SK-N-SH (cell line): ENCODE data around the gene DCLRE1B. TPM values are rescaled to one million over a fixed set of nuclear protein-coding genes. Genes with fewer than 3 reads are reported as not detected.

Experiments
- CTCF ChIA-PET: fragments of 300-600, 350-600 bp; formaldehyde crosslinking; extraction: SDS; loops from one replicate; lab custom pipeline; 2021; lab: Yijun Ruan, JAX
- POLR2A ChIA-PET: fragments of 350-600 bp; sonication (Branson Sonifier 250); formaldehyde crosslinking; extraction: SDS; loops from one replicate; lab custom pipeline; 2020; ENCODE audit warnings: antibody characterized with exemption, inconsistent platforms; lab: Yijun Ruan, JAX
- DNase-seq: peaks from one replicate; pipeline ENCODE4 v3.0.0; 2012
- H2AFZ ChIP-seq: fragments of 200-600 bp; sonication (generic); 2 replicates; pipeline ENCODE4 v1.8.1; 2016; ENCODE audit warnings: antibody characterized with exemption, mild to moderate bottlenecking, low read depth
- H3F3A ChIP-seq: fragments of 200-600 bp; sonication (generic); replicated peaks from 2 replicates; pipeline ENCODE3; 2016; ENCODE audit warnings: antibody characterized with exemption, mild to moderate bottlenecking; ENCODE audit not compliant: insufficient read depth
- H3K27ac ChIP-seq, 2 experiments: fragments of 200-500 bp in 1 of 2; fragments of 200-600 bp in 1 of 2; sonication (Bioruptor generic) in 1 of 2; sonication (generic), shearing (Covaris generic) in 1 of 2; 2 replicates each; pipeline versions ENCODE4 v1.5.1 to v1.6.1; 2014 to 2016; ENCODE audit warnings: low read depth in 2 of 2, inconsistent platforms in 1 of 2, low read length in 1 of 2, mild to moderate bottlenecking in 1 of 2, mixed read lengths in 1 of 2
- H3K27me3 ChIP-seq: fragments of 200-600 bp; sonication (generic), shearing (Covaris generic); 2 replicates; pipeline ENCODE4 v1.6.1; 2016; ENCODE audit warnings: mixed run types; ENCODE audit not compliant: insufficient read depth
- H3K36me3 ChIP-seq, 2 experiments: fragments of 200-500 bp in 1 of 2; fragments of 200-600 bp in 1 of 2; sonication (Bioruptor generic) in 1 of 2; sonication (generic) in 1 of 2; replicated peaks in 1 of 2; 2 replicates each; pipeline versions ENCODE3 to v1.5.1; 2014 to 2016; ENCODE audit warnings: low read length in 1 of 2, mild to moderate bottlenecking in 1 of 2; ENCODE audit not compliant: insufficient read depth in 2 of 2, control insufficient read depth in 1 of 2
- H3K4me1 ChIP-seq, 2 experiments: fragments of 200-500 bp in 1 of 2; fragments of 200-600 bp in 1 of 2; sonication (Bioruptor generic) in 1 of 2; sonication (generic), shearing (Covaris generic) in 1 of 2; 2 replicates each; pipeline versions ENCODE4 v1.5.1 to v1.6.1; 2014 to 2016; ENCODE audit warnings: low read depth in 1 of 2, low read length in 1 of 2, mixed run types in 1 of 2; ENCODE audit not compliant: insufficient read depth in 2 of 2, control insufficient read depth in 1 of 2
- H3K4me2 ChIP-seq: fragments of 200-600 bp; sonication (generic), shearing (Covaris generic); 2 replicates; pipeline ENCODE4 v1.6.1; 2017; ENCODE audit warnings: mixed run types
- H3K4me3 ChIP-seq, 2 experiments: fragments of 200-500 bp in 1 of 2; fragments of 200-600 bp in 1 of 2; sonication (Bioruptor generic) in 1 of 2; sonication (generic), shearing (Covaris generic) in 1 of 2; 2 replicates each; pipeline versions ENCODE4 v1.5.1 to v1.8.1; 2014 to 2016; ENCODE audit warnings: low read depth in 2 of 2, inconsistent platforms in 1 of 2, low read length in 1 of 2, mild to moderate bottlenecking in 1 of 2, mixed read lengths in 1 of 2, moderate library complexity in 1 of 2
- H3K79me2 ChIP-seq: fragments of 200-600 bp; sonication (generic); 2 replicates; pipeline ENCODE4 v1.8.1; 2017; ENCODE audit warnings: mild to moderate bottlenecking; ENCODE audit not compliant: insufficient read depth
- H3K9ac ChIP-seq: fragments of 200-600 bp; sonication (generic); 2 replicates; pipeline ENCODE4 v1.6.1; 2017; ENCODE audit warnings: mixed run types
- H3K9me2 ChIP-seq: fragments of 200-600 bp; sonication (generic); 2 replicates; pipeline ENCODE4 v1.6.1; 2017; ENCODE audit warnings: mixed run types
- H3K9me3 ChIP-seq: fragments of 200-600 bp; sonication (generic); 2 replicates; pipeline ENCODE4 v1.6.1; 2017; ENCODE audit warnings: mixed run types, mild to moderate bottlenecking, moderate library complexity
- H4K20me1 ChIP-seq: fragments of 200-600 bp; sonication (generic); 2 replicates; pipeline ENCODE4 v1.6.1; 2017; ENCODE audit warnings: mild to moderate bottlenecking, mixed run types; ENCODE audit not compliant: insufficient read depth
- FOXJ3 ChIP-seq: sonication (generic); formaldehyde crosslinking; IDR thresholded peaks from 2 replicates; pipeline ENCODE4 v1.5.1; 2020; ENCODE audit warnings: mild to moderate bottlenecking, missing genetic modification reagents
- FOXM1 ChIP-seq: IDR thresholded peaks from 2 replicates; pipeline ENCODE4 v1.4.0; 2012; ENCODE audit warnings: low read depth, mild to moderate bottlenecking
- GABPA ChIP-seq: IDR thresholded peaks from 2 replicates; pipeline ENCODE4 v1.4.0; 2012; ENCODE audit warnings: low read depth, mild to moderate bottlenecking
- GATA2 ChIP-seq: sonication (generic); formaldehyde crosslinking; IDR thresholded peaks from 2 replicates; pipeline ENCODE4 v1.5.0; 2020; ENCODE audit warnings: mild to moderate bottlenecking, missing genetic modification reagents
- JUND ChIP-seq: IDR thresholded peaks from 2 replicates; pipeline ENCODE4 v1.4.0; 2012
- MEF2A ChIP-seq: IDR thresholded peaks from 2 replicates; pipeline ENCODE4 v1.4.0; 2012; ENCODE audit warnings: low read depth, borderline replicate concordance
- MXI1 ChIP-seq: IDR thresholded peaks from 2 replicates; pipeline ENCODE4 v1.6.1; 2012; ENCODE audit warnings: mild to moderate bottlenecking, low read depth, low read length, improper control_type of control experiment
- NRF1 ChIP-seq: IDR thresholded peaks from 2 replicates; pipeline ENCODE4 v1.6.1; 2012; ENCODE audit warnings: low read depth, mild to moderate bottlenecking, low read length
- RCOR1 ChIP-seq: fragments of 150-350 bp; IDR thresholded peaks from 2 replicates; pipeline ENCODE4 v1.6.1; 2017; ENCODE audit warnings: antibody characterized with exemption, low read length
- RFX5 ChIP-seq: IDR thresholded peaks from 2 replicates; pipeline ENCODE4 v1.6.1; 2012; ENCODE audit warnings: mild to moderate bottlenecking, improper control_type of control experiment, low read length
- WGBS: methylation state at CpG from one replicate; pipeline ENCODE4 v1.1.6; 2017; ENCODE audit warnings: low lambda C conversion rate; 5-methylcytosine and 5-hydroxymethylcytosine counted together
- polyA plus RNA-seq, 3 experiments: library from polyadenylated mRNA; depleted of rRNA; stranded (reverse); fragments of >200 nt; gene quantifications; 2 replicates each; pipeline ENCODE4 v1.2.3, GENCODE V29; 2012
- TF ChIP-seq, protein P1 (sequence below): IDR thresholded peaks from 2 replicates; pipeline ENCODE4 v1.6.1; 2012; ENCODE audit warnings: mild to moderate bottlenecking, low read depth, low read length, moderate library complexity
- TF ChIP-seq, protein P2 (sequence below): IDR thresholded peaks from 2 replicates; pipeline ENCODE4 v1.4.0; 2012; ENCODE audit warnings: low read depth, borderline replicate concordance

DCLRE1B gene
- polyA plus RNA-seq, 1 of the 3 experiments (the other 2 are of a cell fraction), result 3.0 TPM

DNA sequence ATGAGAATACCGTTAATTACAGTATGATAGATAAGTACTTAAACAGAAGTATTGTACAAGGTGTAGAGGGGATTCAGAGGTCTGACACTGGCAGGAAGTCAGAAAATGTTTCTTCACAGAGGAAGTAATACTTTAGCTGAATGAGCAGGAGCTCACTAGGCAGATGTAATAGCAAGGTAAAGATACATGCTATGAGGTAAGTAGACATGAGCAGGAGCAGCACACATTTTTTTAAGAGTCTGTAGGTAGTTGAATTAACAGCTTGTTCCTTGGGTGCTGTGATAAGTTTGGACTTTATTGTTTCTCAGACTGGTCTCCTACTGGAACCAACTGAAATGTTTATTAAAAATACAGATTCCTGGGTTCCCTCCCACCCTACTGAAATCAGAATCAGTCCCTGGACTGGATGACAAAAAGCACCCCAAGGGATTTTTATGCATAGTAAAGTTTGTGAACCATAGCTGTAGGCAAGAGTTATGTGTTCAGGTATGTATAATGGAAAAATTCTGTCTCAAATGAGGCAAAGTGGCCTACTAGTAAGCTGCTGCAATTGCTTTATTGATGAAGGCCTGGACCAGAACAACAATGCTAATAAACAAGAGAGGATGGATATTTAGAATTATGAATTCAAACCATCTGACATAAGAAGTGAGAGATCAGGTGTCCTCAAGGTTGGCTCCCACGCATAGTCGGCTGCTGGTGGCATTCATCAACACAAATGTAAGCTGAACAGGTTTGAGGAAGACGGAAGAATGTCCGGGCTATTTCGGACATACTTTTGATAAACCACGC, 1.4 kb upstream of the DCLRE1B start (continued):
- TF ChIP-seq GATA2 (CRISPR knock-in tag) (no peak), RCOR1 (no peak), MEF2A (no peak), FOXJ3 (CRISPR knock-in tag) (no peak)

DNA sequence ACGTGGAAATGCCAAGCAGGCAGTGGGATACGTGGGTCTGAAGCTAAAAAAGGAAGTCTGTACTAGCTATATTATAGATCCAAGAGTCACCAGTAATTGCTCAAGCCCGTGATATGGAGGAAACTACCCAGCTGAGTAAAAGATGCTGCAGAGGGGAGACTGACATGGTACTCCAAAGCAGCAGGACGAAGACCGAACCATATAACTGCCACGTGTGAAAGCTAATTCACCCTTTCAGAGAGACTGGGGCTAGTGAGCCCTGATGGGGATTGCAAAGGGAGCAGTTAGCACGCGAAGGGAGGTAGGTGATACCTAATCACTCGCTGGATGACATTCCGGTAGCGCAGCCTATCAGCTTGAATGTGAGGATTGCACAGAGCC, 843 bp upstream of the DCLRE1B start:
- ChIA-PET CTCF (interaction anchor here (0.8 to 4.0 kb wide), 8 partner anchors 25 to 378 kb away, joined by 3 to 19 read pairs (median 4); partner anchors contain the start of genes HIPK1, OLFML3 and PHTF1), POLR2A (interaction anchor here (0.7 to 1.5 kb wide), 5 partner anchors 11 to 93 kb away, joined by 3 to 21 read pairs (median 3); partner anchors contain the start of gene HIPK1)
- WGBS, result under 1% methylated on average over 10 of the region's 11 CpGs
- Histone ChIP-seq H3K4me3 (peak overlapping the region; percentile 62 to 72), H3K9me2 (no peaks in the 10 kb centered on the region), H3K36me3 (peaks cover 18 to 20% of the 10 kb centered on the region in 2 experiments), H3K27ac (peak overlapping the region; percentile 90 to 93), H3K9ac (peak overlapping the region; percentile 85), H3F3A (no peaks in the 10 kb centered on the region), H4K20me1 (no peaks in the 10 kb centered on the region), H3K9me3 (no peaks in the 10 kb centered on the region), H3K4me1 (peaks cover 0 to 11% of the 10 kb centered on the region in 2 experiments; a peak in 2 of 4 replicates), H3K4me2 (peak overlapping the region; percentile 87), H2AFZ (peak overlapping the region; percentile 85), H3K27me3 (no peaks in the 10 kb centered on the region), H3K79me2 (peaks cover 51% of the 10 kb centered on the region)
- peak; percentile 69; the same call in 1 of the 2 replicates for TF ChIP-seq MXI1
- TF ChIP-seq FOXJ3 (CRISPR knock-in tag), result no peak
- DNase-seq, result peak; percentile 44

DNA sequence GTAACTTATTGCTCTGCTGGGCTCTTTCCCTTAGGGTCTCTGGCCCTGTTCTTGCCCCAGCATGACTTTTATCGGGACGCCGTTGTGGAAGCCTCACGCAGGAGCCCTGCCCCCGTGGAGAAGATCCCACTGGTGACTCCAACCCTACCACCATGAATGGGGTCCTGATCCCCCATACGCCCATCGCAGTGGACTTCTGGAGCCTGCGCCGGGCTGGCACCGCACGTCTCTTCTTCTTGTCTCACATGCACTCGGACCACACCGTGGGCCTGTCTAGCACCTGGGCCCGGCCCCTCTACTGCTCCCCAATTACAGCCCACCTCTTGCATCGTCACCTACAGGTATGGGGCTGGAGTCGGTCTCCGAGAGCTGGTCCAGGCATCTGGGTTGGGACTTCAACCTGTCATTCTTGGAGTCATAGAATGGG, 322 bp downstream of the DCLRE1B start:
- TF ChIP-seq FOXM1 (no peak), JUND (no peak), GATA2 (CRISPR knock-in tag) (no peak), RFX5 (no peak), FOXJ3 (CRISPR knock-in tag) (no peak), GABPA (no peak), NRF1 (no peak)
- TF ChIP-seq, protein P1, sequence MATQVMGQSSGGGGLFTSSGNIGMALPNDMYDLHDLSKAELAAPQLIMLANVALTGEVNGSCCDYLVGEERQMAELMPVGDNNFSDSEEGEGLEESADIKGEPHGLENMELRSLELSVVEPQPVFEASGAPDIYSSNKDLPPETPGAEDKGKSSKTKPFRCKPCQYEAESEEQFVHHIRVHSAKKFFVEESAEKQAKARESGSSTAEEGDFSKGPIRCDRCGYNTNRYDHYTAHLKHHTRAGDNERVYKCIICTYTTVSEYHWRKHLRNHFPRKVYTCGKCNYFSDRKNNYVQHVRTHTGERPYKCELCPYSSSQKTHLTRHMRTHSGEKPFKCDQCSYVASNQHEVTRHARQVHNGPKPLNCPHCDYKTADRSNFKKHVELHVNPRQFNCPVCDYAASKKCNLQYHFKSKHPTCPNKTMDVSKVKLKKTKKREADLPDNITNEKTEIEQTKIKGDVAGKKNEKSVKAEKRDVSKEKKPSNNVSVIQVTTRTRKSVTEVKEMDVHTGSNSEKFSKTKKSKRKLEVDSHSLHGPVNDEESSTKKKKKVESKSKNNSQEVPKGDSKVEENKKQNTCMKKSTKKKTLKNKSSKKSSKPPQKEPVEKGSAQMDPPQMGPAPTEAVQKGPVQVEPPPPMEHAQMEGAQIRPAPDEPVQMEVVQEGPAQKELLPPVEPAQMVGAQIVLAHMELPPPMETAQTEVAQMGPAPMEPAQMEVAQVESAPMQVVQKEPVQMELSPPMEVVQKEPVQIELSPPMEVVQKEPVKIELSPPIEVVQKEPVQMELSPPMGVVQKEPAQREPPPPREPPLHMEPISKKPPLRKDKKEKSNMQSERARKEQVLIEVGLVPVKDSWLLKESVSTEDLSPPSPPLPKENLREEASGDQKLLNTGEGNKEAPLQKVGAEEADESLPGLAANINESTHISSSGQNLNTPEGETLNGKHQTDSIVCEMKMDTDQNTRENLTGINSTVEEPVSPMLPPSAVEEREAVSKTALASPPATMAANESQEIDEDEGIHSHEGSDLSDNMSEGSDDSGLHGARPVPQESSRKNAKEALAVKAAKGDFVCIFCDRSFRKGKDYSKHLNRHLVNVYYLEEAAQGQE, result no peak
- TF ChIP-seq, protein P2, sequence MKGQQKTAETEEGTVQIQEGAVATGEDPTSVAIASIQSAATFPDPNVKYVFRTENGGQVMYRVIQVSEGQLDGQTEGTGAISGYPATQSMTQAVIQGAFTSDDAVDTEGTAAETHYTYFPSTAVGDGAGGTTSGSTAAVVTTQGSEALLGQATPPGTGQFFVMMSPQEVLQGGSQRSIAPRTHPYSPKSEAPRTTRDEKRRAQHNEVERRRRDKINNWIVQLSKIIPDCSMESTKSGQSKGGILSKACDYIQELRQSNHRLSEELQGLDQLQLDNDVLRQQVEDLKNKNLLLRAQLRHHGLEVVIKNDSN, result no peak
- CTCF ChIA-PET, result interaction anchor here (1.4 to 4.0 kb wide), 3 partner anchors 10 to 146 kb away, joined by 4 to 19 read pairs (median 8); partner anchors contain the start of genes HIPK1 and PHTF1
- peak overlapping the region; percentile 62 to 84 for H3K4me3 ChIP-seq
- no peaks in the 10 kb centered on the region for H3K27me3 ChIP-seq
- under 1% methylated on average over 15 of the region's 17 CpGs for WGBS
- peak overlapping the region; percentile 74 to 90 for H3K27ac ChIP-seq
- H3K9me3 ChIP-seq, result no peaks in the 10 kb centered on the region
- POLR2A ChIA-PET, result interaction anchor here (1.5 kb wide), 1 partner anchor 24 kb away, joined by 21 read pairs; the partner anchor contains the start of gene HIPK1
- H3K9me2 ChIP-seq, result no peaks in the 10 kb centered on the region
- H3K4me1 ChIP-seq, result peaks cover 0 to 11% of the 10 kb centered on the region in 2 experiments; a peak in 2 of 4 replicates
- peak overlapping the region; percentile 98 for H3K4me2 ChIP-seq
- H3K79me2 ChIP-seq, result peaks cover 51% of the 10 kb centered on the region
- peak overlapping the region; percentile 93 for H2AFZ ChIP-seq
- H4K20me1 ChIP-seq, result no peaks in the 10 kb centered on the region
- H3K36me3 ChIP-seq, result peaks cover 12 to 17% of the 10 kb centered on the region in 2 experiments
- no peak for DNase-seq
- H3K9ac ChIP-seq, result peak overlapping the region; percentile 86
- H3F3A ChIP-seq, result no peaks in the 10 kb centered on the region
